ENCODE measurements around the gene SERPINE3.

The SERPINE3 gene

GRCh38 chr13:51339354-51339753 is at the start of gene SERPINE3:
Gene SERPINE3, plus strand, starts transcription at chr13:51339691. Its CDS starts 1,401 bp downstream, at chr13:51341092.
- no peak within 1 kb of the TSS for H3K4me3 ChIP-seq (ENCODE audit: low read depth, low read length)
- TF ChIP-seq CTCF (IDR thresholded peaks at IDR 0.05; ENCODE audit: low read depth, low read length, missing control alignments) = no peak
- no peak for DNase-seq (ENCODE audit: low read depth)

- no peak for TF ChIP-seq CTCF (IDR thresholded peaks at IDR 0.05; ENCODE audit: low read depth, low read length, missing control alignments)
- no peak for DNase-seq (ENCODE audit: low read depth)
- H3K4me3 ChIP-seq (ENCODE audit: low read depth, low read length) = no peak overlapping the region
These were observed 48.1 kb upstream of the SERPINE3 start for GRCh38 chr13:51291341-51291740.

DNA sequence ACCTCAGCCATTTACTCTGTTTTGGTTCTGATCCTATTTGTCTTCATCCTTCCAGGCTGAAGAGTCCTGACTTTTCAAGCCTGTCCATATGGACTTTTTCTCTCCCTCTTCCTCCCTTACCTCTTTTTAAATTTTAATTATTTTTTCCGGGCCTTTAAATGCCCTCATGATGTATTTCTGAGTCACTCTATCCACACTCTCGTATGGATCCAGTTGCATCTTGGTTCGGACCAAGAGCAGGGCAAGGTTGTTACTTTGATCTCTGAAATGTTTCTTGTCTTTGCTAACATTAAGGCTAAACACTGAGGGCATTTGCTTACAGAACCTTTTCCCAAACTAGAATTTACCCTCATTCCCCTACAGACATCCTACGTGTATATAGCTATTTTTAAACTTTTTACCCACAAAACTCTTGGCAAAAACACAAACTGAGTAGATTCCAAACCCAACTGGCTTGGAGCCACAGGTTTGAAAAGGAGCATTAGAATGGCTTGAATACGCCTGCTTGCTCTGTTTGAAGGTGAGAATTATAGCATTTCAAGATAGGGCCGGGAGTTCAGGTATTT is 47.4 kb upstream of the SERPINE3 start:
- TF ChIP-seq CTCF (IDR thresholded peaks at IDR 0.05; ENCODE audit: low read depth, low read length, missing control alignments) = no peak
- no peak for DNase-seq (ENCODE audit: low read depth)

GRCh38 chr13:51297556-51297955 is 41.9 kb upstream of the SERPINE3 start:
- TF ChIP-seq CTCF (IDR thresholded peaks at IDR 0.05; ENCODE audit: low read depth, low read length, missing control alignments) = peak; percentile 11
- H3K4me3 ChIP-seq (ENCODE audit: low read depth, low read length) = no peak overlapping the region
- no peak for DNase-seq (ENCODE audit: low read depth)

More for the DNA sequence above, 47.4 kb upstream of the SERPINE3 start:
- H3K4me3 ChIP-seq (ENCODE audit: low read depth, low read length) = no peak overlapping the region

DNA sequence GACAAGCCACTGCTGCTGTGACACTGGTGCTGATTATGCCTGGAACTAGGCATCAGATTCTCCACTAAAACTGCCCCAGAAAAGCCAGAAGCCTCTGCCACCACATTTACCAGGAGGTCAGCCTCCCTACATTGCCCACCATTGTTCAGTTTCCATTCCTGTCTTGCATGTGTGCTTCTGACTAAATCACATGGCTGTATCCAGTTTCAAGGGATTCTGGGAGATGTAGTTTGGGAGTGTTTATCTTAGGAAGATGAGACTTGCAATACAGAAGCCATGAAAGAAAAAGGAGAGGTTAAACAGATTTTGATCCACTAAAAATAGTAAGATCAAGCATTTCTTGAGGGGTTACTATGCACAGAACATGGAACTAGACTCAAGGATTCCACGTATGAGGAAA is 40.7 kb upstream of the SERPINE3 start:
- TF ChIP-seq CTCF (IDR thresholded peaks at IDR 0.05; ENCODE audit: low read depth, low read length, missing control alignments) = no peak
- DNase-seq (ENCODE audit: low read depth) = no peak
- H3K4me3 ChIP-seq (ENCODE audit: low read depth, low read length) = no peak overlapping the region

DNA sequence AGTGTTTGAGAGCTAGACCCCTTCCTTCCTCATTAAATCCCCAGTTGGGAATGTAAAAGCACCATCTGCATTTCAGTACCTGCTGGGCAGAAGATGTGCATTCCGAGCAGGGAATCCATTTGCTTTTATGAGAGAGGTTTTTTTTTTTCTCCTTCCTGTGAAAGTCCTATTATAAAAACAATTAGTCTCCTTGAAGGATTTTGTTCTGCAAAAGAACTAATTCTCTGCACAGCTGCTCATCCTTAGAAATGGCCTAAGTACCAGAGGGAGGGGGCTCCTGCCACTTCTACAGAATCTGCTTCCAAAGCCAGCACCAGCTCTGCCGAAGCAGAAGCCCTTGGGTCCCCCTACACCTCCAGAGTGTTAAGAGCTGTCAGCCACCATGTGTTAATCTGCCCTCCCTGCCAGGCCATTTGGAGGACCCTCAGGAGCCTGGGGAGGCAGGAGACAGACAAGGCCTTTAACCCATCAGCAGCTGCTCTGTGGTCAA is 36.4 kb upstream of the SERPINE3 start:
- no peak for TF ChIP-seq CTCF (IDR thresholded peaks at IDR 0.05; ENCODE audit: low read depth, low read length, missing control alignments)
- DNase-seq (ENCODE audit: low read depth) = no peak
- H3K4me3 ChIP-seq (ENCODE audit: low read depth, low read length) = no peak overlapping the region

GRCh38 chr13:51303882-51304281 is 35.6 kb upstream of the SERPINE3 start:
- no peak overlapping the region for H3K4me3 ChIP-seq (ENCODE audit: low read depth, low read length)
- no peak for DNase-seq (ENCODE audit: low read depth)
- no peak for TF ChIP-seq CTCF (IDR thresholded peaks at IDR 0.05; ENCODE audit: low read depth, low read length, missing control alignments)

All from GM12864 (cell line).